ENCODE results near the gene CYRIA.

Gene CYRIA

DNA sequence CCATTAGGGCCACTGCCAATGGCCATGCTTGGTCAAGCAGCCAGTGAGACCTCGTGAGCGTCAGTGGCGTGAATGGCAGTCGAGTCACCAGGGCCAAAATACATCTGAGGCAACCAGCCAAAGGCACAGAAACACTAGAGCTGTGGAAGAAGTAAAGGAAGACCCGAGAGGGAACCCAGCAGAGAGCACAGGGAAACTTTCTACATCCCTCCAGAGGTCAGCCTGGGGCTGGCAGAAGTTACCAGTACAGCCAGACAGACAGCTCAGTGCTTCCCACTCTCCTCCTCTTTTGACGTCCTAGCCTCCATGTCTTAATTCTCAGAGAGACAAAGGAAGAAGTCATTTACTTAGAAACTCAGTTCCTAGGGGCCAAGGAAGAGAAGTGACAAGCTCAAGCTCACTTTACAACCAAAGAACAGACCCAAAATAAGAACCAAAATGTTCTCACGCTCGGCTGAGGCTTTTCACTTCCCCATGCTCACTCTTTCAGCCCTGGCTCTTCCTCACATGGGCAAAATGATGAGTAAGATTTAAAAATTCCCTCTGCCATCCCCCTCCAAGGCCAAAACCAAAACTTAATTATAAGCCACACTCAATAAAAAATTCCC lies 8.7 kb downstream of the CYRIA start:
- H3K27ac ChIP-seq: no peak overlapping the region
- TF ChIP-seq, protein P1, sequence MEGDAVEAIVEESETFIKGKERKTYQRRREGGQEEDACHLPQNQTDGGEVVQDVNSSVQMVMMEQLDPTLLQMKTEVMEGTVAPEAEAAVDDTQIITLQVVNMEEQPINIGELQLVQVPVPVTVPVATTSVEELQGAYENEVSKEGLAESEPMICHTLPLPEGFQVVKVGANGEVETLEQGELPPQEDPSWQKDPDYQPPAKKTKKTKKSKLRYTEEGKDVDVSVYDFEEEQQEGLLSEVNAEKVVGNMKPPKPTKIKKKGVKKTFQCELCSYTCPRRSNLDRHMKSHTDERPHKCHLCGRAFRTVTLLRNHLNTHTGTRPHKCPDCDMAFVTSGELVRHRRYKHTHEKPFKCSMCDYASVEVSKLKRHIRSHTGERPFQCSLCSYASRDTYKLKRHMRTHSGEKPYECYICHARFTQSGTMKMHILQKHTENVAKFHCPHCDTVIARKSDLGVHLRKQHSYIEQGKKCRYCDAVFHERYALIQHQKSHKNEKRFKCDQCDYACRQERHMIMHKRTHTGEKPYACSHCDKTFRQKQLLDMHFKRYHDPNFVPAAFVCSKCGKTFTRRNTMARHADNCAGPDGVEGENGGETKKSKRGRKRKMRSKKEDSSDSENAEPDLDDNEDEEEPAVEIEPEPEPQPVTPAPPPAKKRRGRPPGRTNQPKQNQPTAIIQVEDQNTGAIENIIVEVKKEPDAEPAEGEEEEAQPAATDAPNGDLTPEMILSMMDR (IDR thresholded peaks at IDR 0.05): no peak
- no peak for TF ChIP-seq ZFX (IDR thresholded peaks at IDR 0.05; ENCODE audit: borderline replicate concordance)

DNA sequence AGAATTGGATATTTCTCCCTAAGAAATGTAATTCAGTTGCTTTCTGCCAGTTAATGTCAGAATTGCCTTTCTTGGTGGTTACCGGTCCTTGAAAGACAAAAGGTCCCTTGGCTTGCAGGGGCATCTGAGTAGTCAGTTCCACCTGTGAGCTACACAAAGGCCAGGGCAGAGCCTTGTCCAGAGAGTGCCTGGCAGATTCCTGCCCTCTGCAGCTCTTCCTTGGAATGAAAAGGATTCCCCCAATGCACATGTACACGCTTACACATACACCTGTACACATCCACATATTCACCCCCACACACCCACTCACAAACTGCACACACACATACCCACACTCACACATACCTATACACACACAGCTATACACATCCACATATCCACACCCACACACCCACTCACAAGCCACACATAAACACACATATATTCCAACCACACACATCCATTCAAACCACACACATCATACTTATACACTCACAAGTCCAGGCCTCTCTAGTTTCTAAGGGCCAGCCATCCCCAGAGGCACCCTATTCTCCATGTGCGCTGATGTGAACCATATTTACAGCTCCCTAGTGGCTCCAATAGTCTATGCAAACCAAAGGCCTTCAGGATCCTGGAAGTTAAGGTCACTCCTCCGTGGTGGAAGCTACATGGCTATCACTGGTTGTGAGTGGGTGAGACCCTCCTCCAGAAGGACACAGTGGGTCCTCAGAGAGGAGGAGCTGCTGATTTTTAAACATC lies 9.6 kb downstream of the CYRIA start:
- TF ChIP-seq, protein P1 (IDR thresholded peaks at IDR 0.05): no peak
- TF ChIP-seq ZFX (IDR thresholded peaks at IDR 0.05; ENCODE audit: borderline replicate concordance): no peak

DNA sequence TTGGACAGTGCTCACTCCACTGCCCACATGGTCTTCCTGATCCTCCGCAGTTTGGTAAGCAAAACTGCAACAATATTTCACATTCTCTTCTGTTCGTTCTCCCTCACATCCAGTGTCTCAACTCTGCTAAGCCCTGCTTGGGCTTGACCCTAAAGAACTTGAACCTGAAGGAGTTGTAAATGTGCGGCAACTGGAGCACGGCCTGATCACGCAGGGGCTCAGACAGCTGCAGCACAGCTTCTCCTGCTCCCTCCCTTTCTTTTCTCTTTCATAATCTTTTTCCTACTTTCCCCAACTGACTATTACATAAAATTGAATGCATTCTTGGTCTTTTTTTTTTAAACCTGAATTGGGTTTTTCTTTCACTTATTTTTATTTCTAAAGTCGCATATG lies 10.2 kb downstream of the CYRIA start:
- no peak overlapping the region for H3K27ac ChIP-seq
- TF ChIP-seq ZFX (IDR thresholded peaks at IDR 0.05; ENCODE audit: borderline replicate concordance): no peak
- TF ChIP-seq, protein P1 (IDR thresholded peaks at IDR 0.05): no peak

More for the DNA sequence above, 9.6 kb downstream of the CYRIA start:
- no peak overlapping the region for H3K27ac ChIP-seq

DNA sequence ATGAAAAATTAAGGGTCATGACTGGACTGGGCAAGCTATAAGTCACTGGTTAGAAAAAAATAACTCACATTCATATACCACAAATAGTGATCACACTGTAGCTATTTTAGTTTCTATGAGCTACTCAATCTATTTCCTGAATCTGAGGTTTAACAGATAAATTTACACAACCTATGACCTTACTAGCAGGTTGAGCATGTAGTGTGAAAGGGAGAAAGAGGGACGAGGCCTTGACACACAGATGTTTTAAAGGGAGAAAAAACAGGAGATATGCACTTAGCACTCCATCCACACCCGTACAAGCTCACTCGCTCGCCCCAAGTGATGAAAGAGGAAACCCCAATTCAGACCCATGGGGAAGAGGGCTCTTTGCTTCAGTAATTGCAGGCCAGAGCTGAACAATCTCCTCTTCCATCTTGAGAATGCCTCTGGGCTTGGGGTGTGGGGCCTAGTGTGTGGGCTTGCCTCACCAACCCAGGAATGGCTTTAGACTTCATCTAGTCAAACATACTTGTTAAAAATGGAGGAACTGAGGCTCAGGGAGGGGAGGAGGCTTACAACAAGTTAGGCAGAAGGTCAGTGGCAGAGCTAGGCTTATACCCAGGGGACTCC lies 10.7 kb downstream of the CYRIA start:
- TF ChIP-seq, protein P1 (IDR thresholded peaks at IDR 0.05): no peak
- no peak for TF ChIP-seq ZFX (IDR thresholded peaks at IDR 0.05; ENCODE audit: borderline replicate concordance)
- no peak overlapping the region for H3K27ac ChIP-seq

DNA sequence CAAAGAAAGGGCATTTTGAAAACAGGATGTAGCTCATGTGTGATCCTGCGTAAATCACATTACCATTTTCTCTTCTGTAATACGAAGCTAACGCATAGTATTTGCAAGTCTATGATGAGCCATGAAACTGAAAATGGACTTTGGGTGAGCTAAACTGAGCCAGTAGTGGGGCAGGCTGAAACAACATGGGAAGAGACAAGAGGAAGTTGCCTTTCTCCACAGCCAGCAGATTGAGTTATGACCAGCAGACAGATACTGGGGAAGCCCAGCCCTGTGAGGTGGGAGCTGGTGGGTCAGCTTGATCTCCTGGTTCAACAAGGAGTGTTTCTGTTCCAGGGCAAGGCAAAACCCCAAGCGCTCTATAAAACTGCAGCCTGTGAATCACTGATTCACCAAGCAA lies 11.8 kb downstream of the CYRIA start:
- TF ChIP-seq, protein P1 (IDR thresholded peaks at IDR 0.05): no peak
- no peak for TF ChIP-seq ZFX (IDR thresholded peaks at IDR 0.05; ENCODE audit: borderline replicate concordance)
- no peak overlapping the region for H3K27ac ChIP-seq

DNA sequence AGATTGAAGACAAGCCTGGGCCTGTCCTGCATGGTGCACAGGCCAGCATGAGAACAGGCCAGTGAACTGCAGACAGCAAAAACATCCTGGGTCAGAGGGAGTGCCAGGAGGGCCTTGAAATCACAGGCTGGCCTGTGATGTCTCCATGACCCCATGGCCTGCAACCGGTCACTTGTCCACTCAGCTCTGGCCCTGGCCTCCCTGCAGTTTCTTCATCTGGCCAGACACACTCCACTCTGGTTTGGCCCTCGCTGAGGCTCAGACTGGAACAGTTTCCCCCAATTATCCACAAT lies 12.6 kb downstream of the CYRIA start:
- TF ChIP-seq ZFX (IDR thresholded peaks at IDR 0.05; ENCODE audit: borderline replicate concordance): no peak
- TF ChIP-seq, protein P1 (IDR thresholded peaks at IDR 0.05): no peak
- no peak overlapping the region for H3K27ac ChIP-seq

Measured in 22Rv1 (cell line).